MM.1S (cell line): ENCODE measurements around the gene TRAF6.

Source experiments
- DNase-seq: peaks from one replicate; pipeline ENCODE4 v3.0.0-alpha.2; 2015
- H2AFZ ChIP-seq: fragments of 300-600 bp; sonication (generic); 2 replicates; pipeline ENCODE4 v1.6.0; 2016; ENCODE audit warnings: antibody characterized with exemption, low read length
- H3F3A ChIP-seq: fragments of 300-600 bp; sonication (generic); 2 replicates; pipeline ENCODE4 v1.6.1; 2016; ENCODE audit warnings: mild to moderate bottlenecking, antibody characterized with exemption, low read length, moderate library complexity, mixed read lengths; ENCODE audit not compliant: insufficient read depth
- H3K27ac ChIP-seq: fragments of 300-600 bp; sonication (generic); 2 replicates; pipeline ENCODE4 v1.5.1; 2016; ENCODE audit warnings: mild to moderate bottlenecking, low read length
- H3K27me3 ChIP-seq: fragments of 300-600 bp; sonication (generic); replicated peaks from 2 replicates; pipeline ENCODE4 v1.6.0; 2016; ENCODE audit warnings: low read length; ENCODE audit not compliant: insufficient read depth
- H3K36me3 ChIP-seq: fragments of 300-600 bp; sonication (generic); replicated peaks from 2 replicates; pipeline ENCODE4 v1.6.1; 2016; ENCODE audit warnings: mild to moderate bottlenecking, low read length, mixed read lengths; ENCODE audit not compliant: insufficient read depth
- H3K4me1 ChIP-seq: fragments of 300-600 bp; sonication (generic); 2 replicates; pipeline ENCODE4 v1.6.1; 2016; ENCODE audit warnings: low read length, mixed read lengths
- H3K4me2 ChIP-seq: fragments of 300-600 bp; sonication (generic); 2 replicates; pipeline ENCODE4 v1.6.0; 2016; ENCODE audit warnings: low read depth, low read length
- H3K4me3 ChIP-seq: fragments of 300-600 bp; sonication (generic); 2 replicates; pipeline ENCODE4 v1.5.1; 2016; ENCODE audit warnings: low read length, mixed read lengths
- H3K79me2 ChIP-seq: fragments of 300-600 bp; sonication (generic); 2 replicates; pipeline ENCODE4 v1.6.1; 2016; ENCODE audit warnings: mixed run types, low read length, mixed read lengths
- H3K9ac ChIP-seq: fragments of 300-600 bp; sonication (generic); 2 replicates; pipeline ENCODE4 v1.6.1; 2016; ENCODE audit warnings: low read length, mixed read lengths
- H3K9me2 ChIP-seq: fragments of 300-600 bp; sonication (generic); replicated peaks from 2 replicates; pipeline ENCODE4 v1.6.1; 2016; ENCODE audit warnings: mild to moderate bottlenecking, low read length, mixed read lengths; ENCODE audit not compliant: insufficient read depth
- H3K9me3 ChIP-seq: fragments of 300-600 bp; sonication (generic); replicated peaks from 2 replicates; pipeline ENCODE4 v1.6.1; 2016; ENCODE audit warnings: mild to moderate bottlenecking, low read length, mixed read lengths; ENCODE audit not compliant: insufficient read depth
- H4K20me1 ChIP-seq: fragments of 300-600 bp; sonication (generic); 2 replicates; pipeline ENCODE4 v1.6.1; 2016; ENCODE audit warnings: mild to moderate bottlenecking, low read length, moderate library complexity, mixed read lengths; ENCODE audit not compliant: insufficient read depth
- CTCF ChIP-seq: fragments of 300-600 bp; sonication (generic); IDR thresholded peaks from 2 replicates; pipeline ENCODE4 v1.5.1; 2016; ENCODE audit warnings: antibody characterized with exemption, low read length, mixed read lengths
- EZH2 ChIP-seq: fragments of 300-600 bp; sonication (generic); optimal IDR thresholded peaks from 2 replicates; pipeline ENCODE3; 2017; ENCODE audit warnings: low read depth, mild to moderate bottlenecking, antibody characterized with exemption, low read length, mixed read lengths
- EZH2phosphoT487 ChIP-seq: fragments of 300-600 bp; sonication (generic); IDR thresholded peaks from 2 replicates; pipeline ENCODE4 v1.6.1; 2018; ENCODE audit warnings: antibody characterized with exemption, low read length

The TRAF6 gene

GRCh38 chr11:36459046-36459445 lies 51.0 kb downstream of the TRAF6 start:
- no peak overlapping the region for H3K27ac ChIP-seq
- H2AFZ ChIP-seq = no peak overlapping the region
- H3K9me2 ChIP-seq = no peaks in the 10 kb centered on the region
- H4K20me1 ChIP-seq = no peaks in the 10 kb centered on the region
- TF ChIP-seq EZH2phosphoT487 (no peak), CTCF (no peak), EZH2 (no peak)
- no peaks in the 10 kb centered on the region for H3F3A ChIP-seq
- no peaks in the 10 kb centered on the region for H3K27me3 ChIP-seq
- DNase-seq = no peak
- H3K79me2 ChIP-seq = no peaks in the 10 kb centered on the region
- no peak overlapping the region for H3K9ac ChIP-seq
- no peak overlapping the region for H3K4me2 ChIP-seq
- H3K4me3 ChIP-seq = no peak overlapping the region
- H3K9me3 ChIP-seq = no peaks in the 10 kb centered on the region
- H3K4me1 ChIP-seq = no peaks in the 10 kb centered on the region
- no peaks in the 10 kb centered on the region for H3K36me3 ChIP-seq

- Histone ChIP-seq H3K9ac (no peak overlapping the region), H3K9me3 (no peaks in the 10 kb centered on the region), H3K36me3 (no peaks in the 10 kb centered on the region), H3K4me3 (no peak overlapping the region), H4K20me1 (no peaks in the 10 kb centered on the region), H3K9me2 (no peaks in the 10 kb centered on the region), H3F3A (no peaks in the 10 kb centered on the region), H3K27ac (no peak overlapping the region), H3K79me2 (no peaks in the 10 kb centered on the region), H3K4me1 (no peaks in the 10 kb centered on the region), H2AFZ (no peak overlapping the region), H3K27me3 (no peaks in the 10 kb centered on the region), H3K4me2 (no peak overlapping the region)
- no peak for TF ChIP-seq EZH2phosphoT487
- TF ChIP-seq EZH2 = no peak
- TF ChIP-seq CTCF = no peak
- no peak for DNase-seq
Measured at GRCh38 chr11:36458129-36458915, 51.8 kb downstream of the TRAF6 start.

GRCh38 chr11:36456156-36456555 lies 53.9 kb downstream of the TRAF6 start:
- Histone ChIP-seq H3K27me3 (no peaks in the 10 kb centered on the region), H3K27ac (no peak overlapping the region), H3K36me3 (no peaks in the 10 kb centered on the region), H3K9me2 (no peaks in the 10 kb centered on the region), H3K4me3 (no peak overlapping the region), H3K79me2 (no peaks in the 10 kb centered on the region), H3K4me2 (no peak overlapping the region), H3F3A (no peaks in the 10 kb centered on the region), H3K9ac (no peak overlapping the region), H2AFZ (no peak overlapping the region), H3K9me3 (no peaks in the 10 kb centered on the region), H3K4me1 (no peaks in the 10 kb centered on the region), H4K20me1 (no peaks in the 10 kb centered on the region)
- TF ChIP-seq EZH2 = no peak
- no peak for DNase-seq

GRCh38 chr11:36455658-36456111 lies 54.4 kb downstream of the TRAF6 start:
- no peaks in the 10 kb centered on the region for H3K9me2 ChIP-seq
- DNase-seq = no peak
- H3K27ac ChIP-seq = no peak overlapping the region
- H3F3A ChIP-seq = no peaks in the 10 kb centered on the region
- no peak overlapping the region for H3K4me3 ChIP-seq
- no peak overlapping the region for H2AFZ ChIP-seq
- TF ChIP-seq EZH2phosphoT487 (no peak), CTCF (no peak), EZH2 (no peak)
- no peaks in the 10 kb centered on the region for H3K27me3 ChIP-seq
- H3K4me2 ChIP-seq = no peak overlapping the region
- H3K9me3 ChIP-seq = no peaks in the 10 kb centered on the region
- H3K4me1 ChIP-seq = no peaks in the 10 kb centered on the region
- no peaks in the 10 kb centered on the region for H4K20me1 ChIP-seq
- H3K9ac ChIP-seq = no peak overlapping the region
- H3K36me3 ChIP-seq = no peaks in the 10 kb centered on the region
- H3K79me2 ChIP-seq = no peaks in the 10 kb centered on the region
